Hematopoietic multipotent progenitor cell treated with erythropoietin and hydrocortisone succinate and interleukin-3 and kit ligand, for 15 days (in vitro differentiated cells): Measurements from ENCODE around the gene SYCE1.
"Not testable (repeated sequence)": the region's sequence is repeated elsewhere in the genome, so short reads cannot be mapped to it uniquely, and the experiment has no call there.

Experiments used
- DNase-seq: peaks from one replicate; pipeline ENCODE4 v3.0.0-alpha.2; 2015; ENCODE audit warnings: low spot score

The SYCE1 gene

GRCh38 chr10:133557381-133557780 is 8.0 kb downstream of the SYCE1 start:
- DNase-seq: no peak

GRCh38 chr10:133555521-133555920 is 9.9 kb downstream of the SYCE1 start:
- no peak for DNase-seq

- DNase-seq: no peak
Observed at GRCh38 chr10:133554600-133554999, 10.8 kb downstream of the SYCE1 start.

GRCh38 chr10:133544506-133544905 is 20.9 kb downstream of the SYCE1 start:
- no peak for DNase-seq

GRCh38 chr10:133541441-133541975 is 23.9 kb downstream of the SYCE1 start:
- DNase-seq: not testable (repeated sequence)

- DNase-seq: no peak
Observed at GRCh38 chr10:133537546-133538545, 27.5 kb downstream of the SYCE1 start.

GRCh38 chr10:133536198-133536597 is 29.2 kb downstream of the SYCE1 start:
- no peak for DNase-seq

- no peak for DNase-seq
Observed at GRCh38 chr10:133534417-133534816, 31.0 kb downstream of the SYCE1 start.

- DNase-seq: no peak
Observed at GRCh38 chr10:133532871-133533270, 32.5 kb downstream of the SYCE1 start.

- DNase-seq: no peak
Observed at GRCh38 chr10:133530506-133530905, 34.9 kb downstream of the SYCE1 start.

GRCh38 chr10:133529576-133529946 is 35.8 kb downstream of the SYCE1 start:
- DNase-seq: no peak

- no peak for DNase-seq
Observed at GRCh38 chr10:133528845-133529575, 36.4 kb downstream of the SYCE1 start.

GRCh38 chr10:133528296-133528844 is 37.0 kb downstream of the SYCE1 start:
- no peak for DNase-seq

GRCh38 chr10:133527771-133528271 is 37.6 kb downstream of the SYCE1 start:
- no peak for DNase-seq

GRCh38 chr10:133526957-133527588 is 38.3 kb downstream of the SYCE1 start, which contains the start of gene CYP2E1:
Gene CYP2E1, plus strand, starts transcription at chr10:133527363. Its CDS starts 33 bp downstream, at chr10:133527396.
- no peak for DNase-seq

GRCh38 chr10:133525444-133525843 is 39.9 kb downstream of the SYCE1 start:
- DNase-seq: no peak

- DNase-seq: no peak
Observed at GRCh38 chr10:133523631-133524203, 41.7 kb downstream of the SYCE1 start.

- peak; percentile 69 for DNase-seq
Observed at GRCh38 chr10:133520193-133520738, 45.1 kb downstream of the SYCE1 start.

GRCh38 chr10:133518517-133518916 is 46.9 kb downstream of the SYCE1 start:
- not testable (repeated sequence) for DNase-seq

- DNase-seq: no peak
Observed at GRCh38 chr10:133516057-133516456, 49.3 kb downstream of the SYCE1 start.

GRCh38 chr10:133515471-133515870 is 49.9 kb downstream of the SYCE1 start:
- DNase-seq: no peak
